Right ventricle myocardium superior (tissue), 1 donor: ENCODE results near the gene HLCS. TPM values are rescaled to one million over a fixed set of nuclear protein-coding genes. Genes with fewer than 3 reads are reported as not detected.
"Not testable (repeated sequence)": the region's sequence is repeated elsewhere in the genome, so short reads cannot be mapped to it uniquely, and the experiment has no call there.

Experiments used
- ATAC-seq: fragments of 200-7000 bp; cut with Tn5 transposase; one replicate; pipeline ENCODE4 v1.9.1; 2020; ENCODE audit warnings: mild to moderate bottlenecking; ENCODE audit not compliant: poor library complexity
- DNase-seq: peaks from one replicate; pipeline ENCODE4 v3.0.0-alpha.2; 2020
- intact Hi-C: fragments of 100-400 bp; cut with DNase I; formaldehyde crosslinking; loops from one replicate; pipeline ENCODE4 v1.11.2; 2022
- long read RNA-seq: library from polyadenylated mRNA; unstranded; transcript quantifications from one replicate; pipeline ENCODE4 v2.0.0, GENCODE V29; 2021
- total RNA-seq: library from RNA; stranded (reverse); fragmentation: NEBNext Ultra II Directional; extraction: Animal tissue kit (Norgen Biotek cat#: 25700); gene quantifications from one replicate; pipeline ENCODE4 v1.2.1, GENCODE V29; 2021
- donor health status: DM: no; HTN: yes; CAD: no; lungs with severe emphysema.

The HLCS gene
- total RNA-seq: 6.3 TPM
- long read RNA-seq, partial matches to known transcripts: 2 of 7 reads
- long read RNA-seq, other reads (novel, unspliced or antisense): 5 of 7 reads

GRCh38 chr21:36966066-36966820 lies at the start of gene HLCS:
TSS of gene HLCS (minus strand) at chr21:36966669. CDS start at chr21:36966638, 31 bp downstream.
- intact Hi-C loops: no loop called here
- ATAC-seq: peak; percentile 89
- DNase-seq: peak; percentile 81

DNA sequence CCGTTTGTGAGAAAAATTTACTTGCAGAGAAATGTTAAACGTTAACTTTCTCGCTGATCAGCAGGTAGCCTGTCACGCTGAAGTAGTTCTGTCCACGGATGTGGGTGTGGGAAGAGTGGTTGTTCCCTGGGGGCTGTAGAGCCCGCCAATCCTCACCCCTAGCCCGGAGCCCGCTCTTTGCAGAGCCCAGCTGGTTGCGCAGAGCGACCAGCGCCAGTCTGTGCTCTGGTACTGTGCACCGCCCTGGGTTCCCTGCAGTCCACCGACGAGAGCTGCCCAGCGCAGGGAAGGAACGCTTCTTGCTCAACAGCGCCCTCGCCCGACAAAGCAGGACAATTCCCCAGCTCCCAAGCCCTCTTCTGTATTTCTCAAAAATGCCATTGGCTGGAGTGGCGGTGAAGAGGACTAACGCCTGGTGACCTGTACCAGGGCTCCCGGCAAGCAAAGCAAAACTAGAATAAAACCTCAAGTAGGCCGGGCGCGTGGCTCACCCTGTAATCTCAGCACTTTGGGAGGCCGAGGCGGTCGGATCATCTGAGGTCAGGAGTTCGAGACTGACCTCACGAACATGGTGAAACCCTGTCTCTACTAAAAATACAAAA lies 43.4 kb upstream of the HLCS start:
- intact Hi-C loops: no loop called here
- DNase-seq: peak; percentile 87
- ATAC-seq: peak; percentile 99

DNA sequence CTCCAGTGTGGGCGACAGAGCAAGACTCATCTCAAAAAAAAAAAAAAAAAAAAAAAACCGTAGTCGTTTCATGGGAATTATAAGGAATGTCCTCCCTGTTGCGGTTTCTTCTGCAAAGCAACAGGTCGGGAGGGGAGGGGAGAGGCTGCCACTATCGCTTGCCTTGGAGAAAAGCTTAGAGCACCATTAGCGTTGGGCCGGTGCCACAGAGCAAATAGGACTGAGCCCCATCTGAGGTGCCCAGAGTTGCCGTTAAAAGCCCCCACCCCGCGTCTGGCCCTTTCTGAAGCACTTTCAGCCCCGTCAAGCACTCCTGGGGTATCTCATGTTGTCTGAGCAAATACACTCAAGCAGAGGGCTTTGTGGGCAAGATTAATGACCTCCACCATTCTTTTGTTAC lies 42.3 kb upstream of the HLCS start:
- intact Hi-C loops: no loop called here
- no peak for ATAC-seq
- DNase-seq: no peak

DNA sequence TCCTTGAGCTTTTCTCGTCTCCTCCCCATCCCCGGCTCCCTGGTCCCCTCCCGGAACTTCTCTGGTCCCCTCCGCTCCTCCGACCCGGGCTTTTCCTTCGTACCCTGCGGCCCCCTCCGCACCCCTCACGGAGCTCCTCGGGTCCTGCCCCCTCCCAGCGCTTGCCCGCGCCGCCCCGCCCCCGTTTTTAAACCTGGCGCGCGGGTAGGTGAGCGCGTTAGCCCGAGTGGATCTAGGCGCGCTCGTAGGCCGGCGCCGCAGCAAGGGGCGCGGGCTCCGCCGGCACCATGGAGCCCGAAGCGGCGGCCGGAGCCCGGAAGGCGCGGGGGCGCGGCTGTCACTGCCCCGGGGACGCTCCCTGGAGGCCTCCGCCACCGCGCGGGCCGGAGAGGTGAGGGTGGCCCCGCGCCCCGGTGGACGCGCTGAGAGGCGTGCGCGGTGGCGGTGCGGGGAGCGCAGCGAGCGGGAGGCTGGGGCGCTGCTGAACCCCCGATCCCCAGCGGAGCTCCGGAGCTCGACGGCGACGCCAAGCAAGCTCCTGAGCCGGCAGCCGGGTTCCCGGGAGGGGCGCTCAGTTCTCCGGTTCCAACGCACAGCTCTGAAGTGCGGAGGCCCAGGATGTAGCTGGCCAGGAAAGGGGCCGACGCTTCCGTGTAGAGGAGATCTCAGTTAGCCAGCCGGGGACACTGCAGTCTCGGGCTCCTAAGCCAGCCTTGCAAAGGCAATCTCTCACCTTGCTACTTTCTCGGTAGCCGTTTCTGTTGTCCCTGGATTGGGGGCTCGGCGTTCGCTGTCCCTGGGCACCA lies 40.2 kb upstream of the HLCS start, which contains the start of gene RIPPLY3:
RIPPLY3 (plus strand) TSS at position 217 of the 806 bp plus-strand sequence; CDS start at position 288, 71 bp downstream.
- DNase-seq (no peak), ATAC-seq (no peak)
- intact Hi-C loops: no loop called here

DNA sequence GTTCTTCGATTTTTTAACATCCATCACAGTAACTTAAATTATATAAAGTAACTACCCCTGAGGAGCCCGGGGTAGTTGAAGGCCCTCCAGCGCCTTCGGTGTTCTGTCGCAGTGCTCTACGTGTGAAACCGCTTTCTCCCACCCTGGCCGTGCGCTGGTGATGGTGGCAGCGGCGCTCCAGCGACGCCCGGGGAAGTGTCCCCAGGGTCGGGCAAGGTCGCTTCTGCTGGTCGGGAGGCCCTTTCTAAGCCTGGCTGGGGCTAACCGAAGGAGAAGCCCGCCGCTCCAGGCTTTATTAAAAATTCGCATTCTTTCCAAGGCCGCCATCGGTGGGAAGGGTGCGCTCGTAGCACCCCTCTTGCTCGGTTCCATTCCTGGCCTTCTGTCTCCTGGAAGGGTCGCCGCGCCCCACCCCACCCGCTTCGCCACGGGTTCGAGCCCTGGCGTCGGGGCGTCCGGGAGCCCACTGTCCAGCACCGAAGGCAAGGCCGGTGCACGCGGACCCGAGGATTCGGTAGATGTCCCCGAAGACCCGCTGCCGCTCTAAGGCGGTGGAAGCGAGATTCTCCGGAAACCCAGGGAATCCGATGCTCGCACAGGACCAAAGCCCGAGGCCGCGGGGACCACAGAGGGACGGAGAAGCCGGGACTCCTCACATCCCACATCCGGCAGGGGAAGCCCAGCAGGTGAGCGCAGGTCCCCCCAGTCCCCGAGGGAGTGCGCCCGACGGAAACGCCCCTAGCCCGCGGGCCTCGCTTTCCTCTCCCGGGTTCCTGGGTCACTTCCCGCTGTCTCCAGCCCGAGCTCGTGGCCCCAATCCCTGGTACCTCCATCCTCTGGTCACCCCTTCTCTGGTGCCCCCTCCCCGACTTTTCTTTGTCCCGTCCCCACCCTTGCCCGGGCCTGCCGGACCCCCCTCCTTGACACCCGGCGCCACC lies 39.3 kb upstream of the HLCS start:
- ATAC-seq (no peak), DNase-seq (no peak)
- intact Hi-C loops: no loop called here

DNA sequence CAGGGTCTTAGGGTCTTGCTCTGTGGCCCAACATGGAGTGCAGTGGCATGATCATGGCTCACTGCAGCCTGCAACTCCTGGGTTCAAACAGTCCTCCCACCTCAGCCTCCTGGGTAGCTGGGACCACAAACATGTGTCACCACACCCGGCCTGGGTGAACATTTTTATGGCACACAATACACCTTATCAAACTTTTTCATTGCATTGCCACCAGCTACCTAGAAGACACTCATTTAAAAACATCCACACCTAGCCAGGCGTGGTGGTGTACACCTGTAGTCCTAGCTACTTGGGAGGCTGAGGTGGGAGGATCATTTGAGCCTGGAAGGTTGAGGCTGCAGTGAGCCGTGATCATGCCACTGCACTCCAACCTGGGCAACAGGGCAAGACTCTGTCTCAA lies 37.4 kb upstream of the HLCS start:
- ATAC-seq, DNase-seq, intact Hi-C loops: not testable (repeated sequence)

DNA sequence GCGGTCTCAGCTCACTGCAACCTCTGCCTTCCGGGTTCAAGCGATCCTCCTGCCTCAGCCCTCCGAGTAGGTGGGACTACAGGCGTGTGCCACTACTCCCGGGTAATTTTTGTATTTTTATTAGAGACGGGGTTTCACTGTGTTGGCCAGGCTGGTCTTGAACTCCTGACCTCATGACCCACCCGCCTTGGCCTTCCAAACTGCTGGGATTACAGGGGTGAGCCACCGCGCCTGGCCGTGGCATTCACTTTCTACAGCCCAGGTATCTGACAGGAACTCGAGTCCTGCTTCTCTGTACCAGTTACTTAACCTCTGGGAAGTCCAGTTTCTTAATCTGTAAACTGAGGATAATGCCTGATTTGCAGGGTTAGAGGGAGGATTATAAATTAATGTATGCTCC lies 36.4 kb upstream of the HLCS start:
- intact Hi-C loops: not testable (repeated sequence)

DNA sequence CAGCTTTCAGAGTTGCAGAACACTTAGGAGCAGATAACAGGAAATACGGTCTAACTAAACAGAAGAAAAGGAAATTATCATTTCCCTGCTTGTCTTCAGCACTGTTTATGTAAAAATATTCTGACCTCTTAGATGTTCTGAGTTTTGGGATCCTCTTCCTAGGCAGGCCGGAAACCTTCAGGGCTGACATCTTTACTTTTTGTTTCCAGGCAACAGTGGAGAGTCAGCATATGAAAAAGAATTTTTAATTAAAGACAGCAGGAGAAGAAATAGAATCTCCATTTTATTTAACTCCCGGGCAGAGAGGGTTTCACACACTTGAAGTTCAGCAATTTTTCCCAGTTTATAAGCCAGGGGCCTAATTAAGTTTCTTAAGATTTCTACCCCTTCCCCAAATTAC lies 35.0 kb upstream of the HLCS start:
- ATAC-seq (no peak), DNase-seq (no peak)
- intact Hi-C loops: no loop called here

More for the DNA sequence above, 36.4 kb upstream of the HLCS start:
- ATAC-seq, DNase-seq: not testable (repeated sequence)

DNA sequence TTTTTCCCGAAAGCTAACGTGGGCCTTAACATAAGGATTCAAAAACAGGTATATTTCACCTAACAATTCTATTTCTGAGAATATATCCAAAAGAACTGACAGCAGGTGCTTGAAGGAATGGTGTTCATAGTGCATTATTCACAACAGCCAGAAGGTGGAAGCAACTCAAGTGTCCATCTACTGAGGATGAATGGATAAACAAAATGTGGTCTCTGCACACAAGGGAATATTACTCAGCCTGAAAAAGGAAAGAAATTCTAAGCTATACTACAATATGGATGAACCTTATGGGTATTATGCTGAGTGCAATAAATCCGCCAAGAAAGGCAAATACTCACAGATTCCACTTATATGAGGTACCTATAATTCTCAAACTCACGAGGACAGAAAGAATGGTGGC lies 33.9 kb upstream of the HLCS start:
- intact Hi-C loops: no loop called here
- DNase-seq: no peak

DNA sequence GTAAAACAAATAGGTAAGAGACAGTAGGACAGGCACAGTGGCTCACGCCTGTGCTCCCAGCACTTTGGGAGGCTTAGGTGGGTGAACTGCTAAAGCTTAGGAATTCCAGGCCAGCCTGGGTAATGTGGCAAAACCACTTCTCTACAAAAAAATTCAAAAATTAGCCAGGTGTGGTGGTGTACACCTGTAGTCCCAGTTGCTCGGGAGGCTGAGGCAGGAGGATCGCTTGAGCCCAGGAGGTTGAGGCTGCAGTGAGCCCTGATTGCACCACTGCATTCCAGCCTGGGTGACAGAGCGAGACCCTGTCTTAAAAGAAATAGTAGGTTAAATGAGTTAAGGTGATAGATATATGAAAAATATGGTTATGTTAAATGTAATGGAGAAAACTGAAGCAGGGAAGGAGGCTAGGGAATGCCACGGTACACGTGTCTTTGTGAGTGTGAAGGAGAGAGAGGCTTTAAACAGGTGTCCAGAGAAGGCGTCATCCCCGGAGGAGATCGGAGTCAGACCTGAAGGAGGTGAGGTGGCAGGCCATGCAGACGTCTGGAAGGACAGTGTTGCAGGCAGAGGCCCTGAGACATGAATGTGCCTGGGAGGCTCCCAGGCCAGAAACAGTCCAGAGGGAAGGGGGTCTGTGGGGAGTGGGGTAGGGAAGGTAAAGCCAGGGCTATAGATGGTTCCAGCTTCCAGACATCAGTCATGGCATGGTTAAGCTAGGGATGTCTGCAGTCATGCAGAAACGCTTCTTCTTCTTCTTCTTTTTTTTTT lies 32.8 kb upstream of the HLCS start:
- intact Hi-C loops: no loop called here
- DNase-seq (no peak), ATAC-seq (no peak)

More for the DNA sequence above, 33.9 kb upstream of the HLCS start:
- ATAC-seq: no peak

- ATAC-seq, intact Hi-C loops, DNase-seq: not testable (repeated sequence)
Observed at GRCh38 chr21:36995285-36995684, 28.8 kb upstream of the HLCS start.

DNA sequence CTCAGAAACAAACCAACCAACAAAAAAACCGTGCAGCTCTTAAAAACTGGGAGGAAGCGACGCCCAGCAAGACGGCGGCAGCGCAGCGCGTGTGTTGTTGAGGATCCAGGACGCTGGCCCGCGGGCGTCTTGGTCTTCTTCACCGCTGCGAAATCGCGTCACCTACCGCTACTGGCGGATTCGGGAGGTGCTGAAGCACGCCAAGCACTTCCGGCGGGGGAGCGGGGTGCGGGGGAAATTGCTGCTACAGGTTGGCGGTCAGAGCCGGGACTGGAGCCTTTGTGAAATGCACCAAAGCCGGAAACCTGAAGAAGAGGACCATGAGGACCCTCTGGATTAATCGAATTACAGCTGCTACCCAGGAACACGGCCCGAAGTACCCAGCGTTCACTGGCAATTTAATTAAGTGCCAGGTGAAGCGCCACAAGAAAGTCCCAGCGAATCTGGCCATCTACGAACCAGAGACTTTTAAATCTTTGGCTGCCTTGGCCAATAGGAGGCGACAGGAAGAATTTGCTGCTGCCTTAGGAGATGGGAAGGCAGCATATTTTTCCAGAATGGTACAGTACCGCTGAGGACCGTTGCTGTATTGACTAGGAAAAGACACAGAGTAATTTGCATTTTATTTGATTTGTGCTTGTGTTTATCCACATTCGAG lies 28.2 kb upstream of the HLCS start:
- intact Hi-C loops: no loop called here
- DNase-seq (no peak), ATAC-seq (no peak)

GRCh38 chr21:36992671-36993070 lies 26.2 kb upstream of the HLCS start:
- ATAC-seq (no peak), DNase-seq (no peak)
- intact Hi-C loops: no loop called here

DNA sequence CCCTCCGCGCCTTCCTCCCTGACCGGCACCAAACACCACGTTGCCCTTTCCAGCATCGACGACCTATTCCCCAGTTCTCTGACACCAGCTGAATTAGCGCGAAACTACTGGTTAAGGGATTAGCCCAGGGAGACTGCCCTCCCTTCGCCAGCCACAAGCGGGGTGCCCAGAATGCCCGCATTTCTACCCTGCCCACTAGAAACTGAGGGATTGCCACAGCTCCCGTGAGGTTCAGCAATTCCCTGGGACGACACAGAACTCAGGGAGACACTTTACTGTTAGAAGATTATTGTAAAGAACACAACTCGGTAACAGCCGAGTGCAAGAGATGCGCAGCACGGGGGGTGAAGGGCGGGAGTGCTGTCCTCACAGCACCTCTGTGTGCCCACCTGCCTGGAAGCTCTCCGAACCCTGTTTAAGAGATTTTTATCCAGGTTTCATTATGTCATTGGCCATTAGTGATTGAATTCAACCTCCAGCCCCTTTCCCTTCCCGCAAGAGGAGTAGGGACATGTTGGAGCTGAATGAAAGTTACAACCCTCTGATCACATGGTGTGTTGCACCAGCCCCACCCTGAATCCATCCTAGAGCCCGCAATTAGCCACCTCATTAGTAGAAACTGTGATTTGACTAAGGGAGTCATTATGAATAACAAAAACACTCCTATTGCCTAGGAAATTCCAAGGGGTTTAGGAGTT lies 24.2 kb upstream of the HLCS start:
- intact Hi-C loops: no loop called here
- ATAC-seq: no peak
- no peak for DNase-seq

- DNase-seq (peak; percentile 98), ATAC-seq (peak; percentile 99)
- intact Hi-C loops: no loop called here
Observed at GRCh38 chr21:36989699-36990507, 23.4 kb upstream of the HLCS start.
